Measurements from ENCODE around the gene RNU6-9. TPM values are rescaled to one million over a fixed set of nuclear protein-coding genes. Genes with fewer than 3 reads are reported as not detected.

Gene RNU6-9
- total RNA-seq, 4 donors from 2014 or later, result not detected

DNA sequence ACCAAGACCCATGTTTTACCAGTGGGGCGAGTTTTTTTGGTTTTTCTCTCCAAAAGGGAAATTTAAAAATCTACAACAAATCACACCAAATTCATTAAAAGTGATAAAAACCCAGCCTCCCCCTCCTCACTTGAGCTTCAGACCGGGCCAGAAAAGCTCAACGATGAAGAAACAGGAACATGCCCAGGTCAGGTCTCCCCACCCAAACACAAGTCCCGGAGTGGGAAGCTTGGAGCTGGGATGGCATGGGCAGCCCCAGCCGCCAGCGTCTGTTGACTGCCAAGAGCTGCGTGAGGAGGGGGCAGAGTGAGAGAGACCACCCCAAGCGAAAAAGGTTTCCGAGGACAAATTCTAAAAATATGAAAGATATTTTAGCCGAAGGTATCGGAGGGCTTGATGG is 3.7 kb downstream of the RNU6-9 start:
- H3K4me1 ChIP-seq, result peaks cover 0 to 8% (median 2%) of the 10 kb centered on the region in 4 donors
- TF ChIP-seq, protein P1, sequence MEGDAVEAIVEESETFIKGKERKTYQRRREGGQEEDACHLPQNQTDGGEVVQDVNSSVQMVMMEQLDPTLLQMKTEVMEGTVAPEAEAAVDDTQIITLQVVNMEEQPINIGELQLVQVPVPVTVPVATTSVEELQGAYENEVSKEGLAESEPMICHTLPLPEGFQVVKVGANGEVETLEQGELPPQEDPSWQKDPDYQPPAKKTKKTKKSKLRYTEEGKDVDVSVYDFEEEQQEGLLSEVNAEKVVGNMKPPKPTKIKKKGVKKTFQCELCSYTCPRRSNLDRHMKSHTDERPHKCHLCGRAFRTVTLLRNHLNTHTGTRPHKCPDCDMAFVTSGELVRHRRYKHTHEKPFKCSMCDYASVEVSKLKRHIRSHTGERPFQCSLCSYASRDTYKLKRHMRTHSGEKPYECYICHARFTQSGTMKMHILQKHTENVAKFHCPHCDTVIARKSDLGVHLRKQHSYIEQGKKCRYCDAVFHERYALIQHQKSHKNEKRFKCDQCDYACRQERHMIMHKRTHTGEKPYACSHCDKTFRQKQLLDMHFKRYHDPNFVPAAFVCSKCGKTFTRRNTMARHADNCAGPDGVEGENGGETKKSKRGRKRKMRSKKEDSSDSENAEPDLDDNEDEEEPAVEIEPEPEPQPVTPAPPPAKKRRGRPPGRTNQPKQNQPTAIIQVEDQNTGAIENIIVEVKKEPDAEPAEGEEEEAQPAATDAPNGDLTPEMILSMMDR (IDR thresholded peaks at IDR 0.05), result no peak
- TF ChIP-seq EP300 (IDR thresholded peaks at IDR 0.05), result no peak
- H3K4me3 ChIP-seq, result no peak overlapping the region
- no peak for DNase-seq (ENCODE audit: low spot score in 2 of 2)
- H3K27ac ChIP-seq, result no peak overlapping the region
- peaks cover 0 to 41% (median 0%) of the 10 kb centered on the region in 3 donors for H3K36me3 ChIP-seq
- WGBS, 2 donors, result 89 to 96% methylated on average over 11 of the region's 11 CpGs
- no peaks in the 10 kb centered on the region for H3K9me3 ChIP-seq
- H3K27me3 ChIP-seq, result no peaks in the 10 kb centered on the region

DNA sequence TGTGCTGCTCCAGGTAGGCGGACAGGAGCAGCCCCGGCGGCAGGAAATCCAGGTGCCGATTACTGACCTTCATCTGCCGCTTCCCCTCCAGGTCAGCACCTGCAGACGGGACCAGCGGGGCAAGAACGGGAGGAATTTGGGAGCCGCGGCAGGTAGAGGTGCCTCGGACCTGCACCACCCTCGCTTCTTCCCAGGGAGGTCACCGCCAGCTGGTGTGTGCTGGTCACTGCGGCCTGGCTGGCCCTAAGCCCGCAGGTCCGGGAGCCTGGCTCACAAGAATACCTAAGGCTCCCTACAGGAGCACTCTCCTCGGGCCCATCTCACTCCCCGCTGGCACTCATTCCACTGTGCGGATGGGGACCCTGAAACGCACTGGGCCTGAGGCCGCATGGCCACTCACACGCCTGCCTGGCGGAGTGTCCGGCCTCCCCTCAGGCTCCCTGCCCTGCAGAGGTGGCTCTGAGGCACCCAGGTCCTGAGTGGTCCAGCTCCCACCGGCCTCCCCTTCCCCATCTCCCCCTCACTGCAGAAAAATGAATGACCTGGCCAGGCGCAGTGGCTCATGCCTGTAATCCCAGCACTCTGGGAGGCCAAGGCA is 4.3 kb downstream of the RNU6-9 start:
- TF ChIP-seq POLR2A (IDR thresholded peaks at IDR 0.05), result no peak
- TF ChIP-seq, protein P1 (IDR thresholded peaks at IDR 0.05), result no peak
- Histone ChIP-seq H3K9me3 (no peaks in the 10 kb centered on the region), H3K27ac (no peak overlapping the region), H3K36me3 (peaks cover 0 to 41% (median 0%) of the 10 kb centered on the region in 3 donors), H3K27me3 (no peaks in the 10 kb centered on the region), H3K4me1 (peaks cover 0 to 5% (median 0%) of the 10 kb centered on the region in 4 donors), H3K4me3 (no peak overlapping the region)
- WGBS, 2 donors, result 89% methylated on average over 19 to 26 of the region's 26 CpGs
- DNase-seq (ENCODE audit: low spot score in 2 of 2), result no peak

- no peak overlapping the region for H3K27ac ChIP-seq
- TF ChIP-seq, protein P1 (IDR thresholded peaks at IDR 0.05), result no peak
- no peak for TF ChIP-seq EP300 (IDR thresholded peaks at IDR 0.05)
- no peak for TF ChIP-seq POLR2A (IDR thresholded peaks at IDR 0.05)
- 68 to 77% methylated on average over 20 of the region's 20 CpGs for WGBS, 2 donors
- H3K27me3 ChIP-seq, result no peaks in the 10 kb centered on the region
- no peak for DNase-seq (ENCODE audit: low spot score in 2 of 2)
- no peaks in the 10 kb centered on the region for H3K9me3 ChIP-seq
- H3K4me1 ChIP-seq, result peaks cover 0 to 8% (median 0%) of the 10 kb centered on the region in 4 donors
- peaks cover 0 to 41% (median 0%) of the 10 kb centered on the region in 3 donors for H3K36me3 ChIP-seq
- H3K4me3 ChIP-seq, result no peak overlapping the region
These were observed 5.4 kb downstream of the RNU6-9 start for GRCh38 chr19:898663-899062.

DNA sequence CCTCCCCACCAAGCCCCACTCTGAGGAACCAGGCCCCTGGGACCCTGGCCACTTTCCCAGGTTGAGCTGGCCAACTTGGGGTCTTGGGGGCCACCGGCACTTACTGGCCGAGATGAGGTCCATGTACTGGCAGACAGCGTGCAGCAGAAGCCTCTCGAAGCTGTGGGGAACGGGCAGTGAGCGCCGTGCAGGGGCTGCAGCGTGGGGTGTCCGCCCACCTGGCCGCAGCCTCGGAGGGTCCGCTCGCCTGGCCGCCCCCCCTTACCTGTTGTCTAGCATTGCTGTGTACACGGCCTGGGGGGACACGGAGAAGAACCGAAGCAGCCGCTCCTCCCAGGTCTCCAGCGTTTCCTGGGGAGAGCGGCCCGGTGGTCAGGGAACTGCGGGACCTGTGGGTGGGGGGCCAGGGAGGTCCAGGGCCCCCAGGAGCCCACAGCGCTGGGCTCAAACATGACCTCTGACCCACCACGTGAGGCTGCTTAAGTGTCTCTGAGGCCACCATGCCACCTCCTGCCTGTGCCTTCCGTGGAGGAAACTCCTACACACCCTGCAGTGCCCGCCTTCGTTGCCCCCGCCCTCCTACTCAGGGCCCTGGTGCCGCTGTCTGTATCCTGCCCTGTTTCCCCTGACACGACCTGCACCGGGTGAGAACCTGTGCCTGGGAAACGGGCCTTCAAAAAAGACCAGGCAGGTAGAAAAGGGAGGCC is 6.2 kb downstream of the RNU6-9 start:
- Histone ChIP-seq H3K4me3 (no peak overlapping the region), H3K27me3 (no peaks in the 10 kb centered on the region), H3K27ac (no peak overlapping the region), H3K36me3 (peaks cover 0 to 47% (median 0%) of the 10 kb centered on the region in 3 donors), H3K4me1 (peaks cover 0 to 6% (median 0%) of the 10 kb centered on the region in 4 donors), H3K9me3 (no peaks in the 10 kb centered on the region)
- 87 to 89% methylated on average over 20 to 27 of the region's 32 CpGs for WGBS, 2 donors
- TF ChIP-seq, protein P1 (IDR thresholded peaks at IDR 0.05), result no peak
- TF ChIP-seq EP300 (IDR thresholded peaks at IDR 0.05) (no peak), POLR2A (IDR thresholded peaks at IDR 0.05) (no peak)
- no peak for DNase-seq (ENCODE audit: low spot score in 2 of 2)

DNA sequence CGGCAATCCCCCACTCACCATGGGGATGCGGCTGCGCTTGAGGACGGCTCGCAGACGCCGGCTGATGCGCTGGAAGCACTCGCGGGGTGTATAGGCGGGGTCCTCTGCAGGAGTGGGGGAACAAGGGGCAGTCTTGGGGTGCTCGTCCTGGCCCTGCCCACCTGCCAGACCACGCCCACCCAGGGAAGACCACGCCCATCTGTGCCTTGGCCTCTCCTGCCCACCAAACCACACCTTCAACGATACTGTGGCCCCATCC is 6.7 kb downstream of the RNU6-9 start:
- WGBS, 2 donors, result 87 to 91% methylated on average over 15 of the region's 15 CpGs
- no peak for DNase-seq (ENCODE audit: low spot score in 2 of 2)
- TF ChIP-seq POLR2A (IDR thresholded peaks at IDR 0.05) (no peak), EP300 (IDR thresholded peaks at IDR 0.05) (no peak)
- TF ChIP-seq, protein P1 (IDR thresholded peaks at IDR 0.05), result no peak
- no peak overlapping the region for H3K27ac ChIP-seq
- H3K27me3 ChIP-seq, result no peaks in the 10 kb centered on the region
- peaks cover 0 to 6% (median 0%) of the 10 kb centered on the region in 4 donors for H3K4me1 ChIP-seq
- peaks cover 0 to 49% (median 0%) of the 10 kb centered on the region in 3 donors for H3K36me3 ChIP-seq
- H3K9me3 ChIP-seq, result no peaks in the 10 kb centered on the region
- H3K4me3 ChIP-seq, result no peak overlapping the region

Data from tibial nerve (tissue), 4 donors.